ENCODE measurements around the gene RC3H2. TPM values are rescaled to one million over a fixed set of nuclear protein-coding genes. Genes with fewer than 3 reads are reported as not detected.
"Not testable (repeated sequence)": the region's sequence is repeated elsewhere in the genome, so short reads cannot be mapped to it uniquely, and the experiment has no call there.

RC3H2 gene
- total and polyA plus RNA-seq, 7 donors, result 11.4 to 49.5 (median 43.8) TPM

DNA sequence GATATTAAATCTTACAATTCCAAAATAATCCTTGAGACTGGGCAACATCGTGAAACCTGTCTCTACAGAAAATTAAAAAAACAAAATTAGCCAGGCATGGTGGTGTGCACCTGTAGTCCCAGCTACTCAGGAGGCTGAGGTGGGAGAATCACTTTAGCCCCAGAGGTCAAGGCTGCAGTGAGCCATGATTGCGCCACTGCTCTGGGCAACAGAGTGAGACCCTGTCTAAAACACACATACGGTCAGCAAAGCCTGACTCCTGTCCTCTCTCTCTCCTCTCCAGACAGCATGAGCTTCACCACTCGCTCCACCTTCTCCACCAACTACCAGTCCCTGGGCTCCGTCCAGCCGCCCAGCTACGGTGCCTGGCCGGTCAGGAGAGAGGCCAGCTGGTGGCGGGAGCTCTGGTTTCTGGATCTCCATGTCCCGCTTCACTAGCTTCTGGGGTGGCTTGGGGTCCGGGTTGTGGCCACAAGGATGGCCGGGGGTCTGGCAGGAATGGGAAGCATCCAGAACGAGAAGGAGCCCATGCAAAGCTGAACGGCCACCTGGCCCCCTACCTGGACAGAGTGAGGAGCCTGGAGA lies 67.8 kb downstream of the RC3H2 start:
- Histone ChIP-seq H3K36me3 (no peaks in the 10 kb centered on the region), H3K9me3 (no peaks in the 10 kb centered on the region), H3K4me3 (no peak overlapping the region), H3K27me3 (no peaks in the 10 kb centered on the region), H3K27ac (no peak overlapping the region), H3K4me1 (no peaks in the 10 kb centered on the region)
- intact Hi-C loops (cut with DNase I), result no loop called here
- WGBS, 2 donors, result 95 to 97% methylated on average over 14 of the region's 14 CpGs
- DNase-seq, result no peak
- TF ChIP-seq POLR2A (IDR thresholded peaks at IDR 0.05), result no peak
- no peak for TF ChIP-seq EP300 (IDR thresholded peaks at IDR 0.05)
- TF ChIP-seq POLR2AphosphoS5 (IDR thresholded peaks at IDR 0.05), result no peak
- TF ChIP-seq CTCF (IDR thresholded peaks at IDR 0.05), result no peak

GRCh38 chr9:122835313-122835731 lies 69.8 kb downstream of the RC3H2 start:
- Histone ChIP-seq H3K27me3 (no peaks in the 10 kb centered on the region), H3K4me1 (no peaks in the 10 kb centered on the region), H3K36me3 (no peaks in the 10 kb centered on the region), H3K9me3 (no peaks in the 10 kb centered on the region), H3K4me3 (no peak overlapping the region), H3K27ac (no peak overlapping the region)
- no peak for TF ChIP-seq CTCF (IDR thresholded peaks at IDR 0.05)
- no peak for TF ChIP-seq EP300 (IDR thresholded peaks at IDR 0.05)
- no peak for TF ChIP-seq POLR2A (IDR thresholded peaks at IDR 0.05)
- TF ChIP-seq POLR2AphosphoS5 (IDR thresholded peaks at IDR 0.05), result no peak
- intact Hi-C loops (cut with DNase I), result no loop called here
- DNase-seq, result no peak
- 39 to 72% methylated on average over 4 of the region's 4 CpGs for WGBS, 2 donors

DNA sequence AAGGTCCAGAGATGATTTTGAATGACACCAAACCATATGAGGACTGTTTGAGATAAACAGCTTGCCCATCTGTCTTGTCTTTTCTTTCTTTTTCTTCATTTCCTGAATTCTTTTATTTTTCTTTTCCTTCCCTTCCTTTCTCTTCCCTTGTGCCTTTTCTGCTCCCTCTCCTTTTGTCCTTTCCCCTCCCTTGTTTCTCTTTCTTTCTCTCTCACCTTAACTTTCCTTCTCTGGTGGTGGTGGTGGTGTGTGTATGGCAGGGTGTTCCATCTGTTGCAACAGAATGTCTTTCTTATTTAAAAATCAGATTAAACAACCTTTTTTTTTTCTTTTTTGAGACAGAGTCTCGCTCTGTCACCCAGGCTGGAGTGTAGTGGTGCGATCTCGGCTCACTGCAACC lies 73.0 kb downstream of the RC3H2 start:
- no peak for DNase-seq
- intact Hi-C loops (cut with DNase I), result no loop called here
- TF ChIP-seq EP300 (IDR thresholded peaks at IDR 0.05), result no peak
- TF ChIP-seq CTCF (IDR thresholded peaks at IDR 0.05), result no peak
- TF ChIP-seq POLR2A (IDR thresholded peaks at IDR 0.05), result no peak
- no peak for TF ChIP-seq POLR2AphosphoS5 (IDR thresholded peaks at IDR 0.05)

DNA sequence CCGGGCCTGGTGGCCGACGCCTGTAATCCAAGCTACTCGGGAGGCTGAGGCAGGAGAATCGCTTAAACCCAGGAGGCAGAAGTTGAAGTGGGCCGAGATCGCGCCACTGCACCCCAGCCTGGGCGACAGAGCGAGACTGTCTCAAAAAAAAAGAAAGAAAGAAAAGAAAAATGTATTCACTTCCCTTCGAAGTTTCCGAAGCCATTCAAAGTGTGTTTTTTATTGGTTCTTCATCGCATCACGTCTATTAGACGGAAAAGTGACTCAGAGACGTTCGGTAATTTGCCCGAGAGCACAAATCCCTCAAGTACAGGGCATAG lies 76.2 kb downstream of the RC3H2 start:
- Histone ChIP-seq H3K4me3 (peak overlapping the region; percentile 94 to 97 (median 94)), H3K36me3 (peaks cover 0 to 15% (median 8%) of the 10 kb centered on the region in 4 donors), H3K27ac (peak overlapping the region; percentile 98 to 99 (median 98)), H3K4me1 (peaks cover 0 to 32% (median 29%) of the 10 kb centered on the region in 4 donors)
- DNase-seq, H3K9me3 ChIP-seq, H3K27me3 ChIP-seq: not testable (repeated sequence)
- WGBS, 2 donors, result 70 to 73% methylated on average over 18 of the region's 18 CpGs
- intact Hi-C loops (cut with DNase I), result loop anchor here (10.0 kb wide), 1 partner anchor 454 kb away; the partner anchor contains the start of gene PTGS1

More for the DNA sequence above, 73.0 kb downstream of the RC3H2 start:
- H3K9me3 ChIP-seq, result no peaks in the 10 kb centered on the region
- H3K36me3 ChIP-seq, result no peaks in the 10 kb centered on the region
- H3K27ac ChIP-seq, result no peak overlapping the region
- no peaks in the 10 kb centered on the region for H3K27me3 ChIP-seq
- H3K4me3 ChIP-seq, result no peak overlapping the region
- peaks cover 0 to 11% (median 8%) of the 10 kb centered on the region in 4 donors for H3K4me1 ChIP-seq
- WGBS, 2 donors, result 85 to 90% methylated on average over 3 of the region's 3 CpGs

GRCh38 chr9:122827761-122828093 lies 77.4 kb downstream of the RC3H2 start:
- DNase-seq, result no peak
- Histone ChIP-seq H3K27me3 (no peaks in the 10 kb centered on the region), H3K4me1 (peaks cover 0 to 32% (median 29%) of the 10 kb centered on the region in 4 donors), H3K4me3 (peak overlapping the region; percentile 94 to 97 (median 94)), H3K36me3 (peaks cover 0 to 27% (median 10%) of the 10 kb centered on the region in 4 donors), H3K9me3 (no peaks in the 10 kb centered on the region), H3K27ac (peak overlapping the region; percentile 98 to 99 (median 98))
- WGBS, 2 donors, result 1 to 2% methylated on average over 8 of the region's 8 CpGs
- intact Hi-C loops (cut with DNase I), result loop anchor here (10.0 kb wide), 1 partner anchor 453 kb away; the partner anchor contains the start of gene PTGS1
- no peak for TF ChIP-seq CTCF (IDR thresholded peaks at IDR 0.05)
- TF ChIP-seq POLR2A (IDR thresholded peaks at IDR 0.05), result no peak
- no peak for TF ChIP-seq EP300 (IDR thresholded peaks at IDR 0.05)
- no peak for TF ChIP-seq POLR2AphosphoS5 (IDR thresholded peaks at IDR 0.05)

Measured in sigmoid colon (tissue), 7 donors.